ENCODE measurements around the gene TBXAS1. TPM values are rescaled to one million over a fixed set of nuclear protein-coding genes. Genes with fewer than 3 reads are reported as not detected.

The TBXAS1 gene
- total RNA-seq, 1 donor from 2014 or later = not detected

DNA sequence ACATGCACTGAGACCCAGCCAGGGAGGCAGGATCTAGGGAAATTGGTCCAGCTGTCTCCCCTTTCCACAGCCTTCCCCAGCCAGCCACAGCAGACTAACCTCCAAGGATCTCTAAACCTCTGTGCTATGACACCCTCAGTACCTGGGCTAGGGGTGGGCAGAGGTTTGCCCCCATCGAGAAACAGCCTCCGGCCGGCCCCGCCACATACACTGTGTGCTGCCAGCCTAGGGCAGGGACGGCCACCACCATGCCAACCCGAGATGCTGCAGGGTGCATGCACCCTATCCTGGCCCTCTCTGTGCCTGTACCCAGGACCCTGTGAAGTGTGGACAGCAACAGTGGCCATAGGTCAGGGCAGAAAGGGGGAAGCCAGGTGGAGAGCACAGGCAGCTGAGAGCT is 175.6 kb downstream of the TBXAS1 start:
- Mint-ChIP-seq H3K27me3 (ENCODE audit: unreplicated experiment) (peaks cover 2% of the 10 kb centered on the region), H3K27ac (ENCODE audit: unreplicated experiment) (no peak overlapping the region), H3K36me3 (ENCODE audit: unreplicated experiment) (no peaks in the 10 kb centered on the region), H3K4me3 (ENCODE audit: unreplicated experiment) (no peak overlapping the region), H3K9me3 (ENCODE audit: unreplicated experiment) (peaks cover 5% of the 10 kb centered on the region), H3K4me1 (ENCODE audit: low read depth, unreplicated experiment) (no peaks in the 10 kb centered on the region)
- no peak for TF ChIP-seq CTCF (IDR thresholded peaks at IDR 0.05; ENCODE audit: partially characterized antibody, unreplicated experiment)
- DNase-seq = no peak

- no peaks in the 10 kb centered on the region for H3K36me3 Mint-ChIP-seq (ENCODE audit: unreplicated experiment)
- DNase-seq = no peak
- TF ChIP-seq CTCF (IDR thresholded peaks at IDR 0.05; ENCODE audit: partially characterized antibody, unreplicated experiment) = no peak
- H3K4me3 Mint-ChIP-seq (ENCODE audit: unreplicated experiment) = no peak overlapping the region
- H3K27ac Mint-ChIP-seq (ENCODE audit: unreplicated experiment) = no peak overlapping the region
- H3K9me3 Mint-ChIP-seq (ENCODE audit: unreplicated experiment) = peaks cover 5% of the 10 kb centered on the region
- H3K4me1 Mint-ChIP-seq (ENCODE audit: low read depth, unreplicated experiment) = no peaks in the 10 kb centered on the region
- peaks cover 2% of the 10 kb centered on the region for H3K27me3 Mint-ChIP-seq (ENCODE audit: unreplicated experiment)
Measured at GRCh38 chr7:140005341-140005740, 176.3 kb downstream of the TBXAS1 start.

DNA sequence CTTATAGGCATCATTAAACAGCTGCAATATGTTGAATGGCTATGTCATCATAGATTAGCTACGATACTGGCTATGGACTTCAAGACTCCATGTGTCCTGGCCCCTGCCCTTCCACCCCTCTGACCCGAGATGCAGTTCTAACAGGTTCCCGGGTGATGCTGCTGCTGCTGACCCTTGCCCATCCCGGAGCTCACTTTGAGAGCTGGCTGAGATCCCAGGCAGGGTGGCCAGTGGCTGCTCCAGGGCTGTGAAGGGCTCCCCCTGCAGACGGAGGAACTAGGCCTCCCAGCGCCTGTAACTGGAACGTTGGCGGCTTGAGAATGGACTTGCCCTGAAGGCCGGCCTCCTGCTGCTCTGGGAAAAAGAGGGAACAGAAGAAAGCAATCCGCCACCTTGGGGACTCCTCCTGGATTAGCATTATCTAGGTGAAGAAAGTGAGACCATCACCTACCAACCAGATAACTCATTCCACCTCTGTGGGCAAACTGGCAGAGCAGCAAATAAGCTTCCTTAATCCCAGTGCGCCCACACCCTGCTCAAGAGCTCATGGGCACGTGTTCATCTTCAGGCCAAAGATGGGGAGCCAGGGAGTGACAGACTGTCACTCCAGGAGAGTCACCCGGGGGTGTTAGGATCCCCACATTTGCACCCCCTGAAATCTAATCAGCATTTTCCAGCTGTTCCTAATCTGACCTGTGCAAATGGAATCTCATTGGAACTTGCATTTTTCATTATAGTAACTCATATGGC is 176.9 kb downstream of the TBXAS1 start:
- no peak overlapping the region for H3K4me3 Mint-ChIP-seq (ENCODE audit: unreplicated experiment)
- TF ChIP-seq CTCF (IDR thresholded peaks at IDR 0.05; ENCODE audit: partially characterized antibody, unreplicated experiment) = no peak
- H3K36me3 Mint-ChIP-seq (ENCODE audit: unreplicated experiment) = no peaks in the 10 kb centered on the region
- peaks cover 2% of the 10 kb centered on the region for H3K27me3 Mint-ChIP-seq (ENCODE audit: unreplicated experiment)
- H3K4me1 Mint-ChIP-seq (ENCODE audit: low read depth, unreplicated experiment) = no peaks in the 10 kb centered on the region
- H3K27ac Mint-ChIP-seq (ENCODE audit: unreplicated experiment) = no peak overlapping the region
- peak; percentile 61 for DNase-seq
- H3K9me3 Mint-ChIP-seq (ENCODE audit: unreplicated experiment) = peaks cover 5% of the 10 kb centered on the region

GRCh38 chr7:140006600-140006999 is 177.5 kb downstream of the TBXAS1 start:
- Mint-ChIP-seq H3K4me3 (ENCODE audit: unreplicated experiment) (no peak overlapping the region), H3K4me1 (ENCODE audit: low read depth, unreplicated experiment) (no peaks in the 10 kb centered on the region), H3K9me3 (ENCODE audit: unreplicated experiment) (peaks cover 5% of the 10 kb centered on the region), H3K27me3 (ENCODE audit: unreplicated experiment) (peaks cover 2% of the 10 kb centered on the region), H3K36me3 (ENCODE audit: unreplicated experiment) (no peaks in the 10 kb centered on the region), H3K27ac (ENCODE audit: unreplicated experiment) (no peak overlapping the region)
- TF ChIP-seq CTCF (IDR thresholded peaks at IDR 0.05; ENCODE audit: partially characterized antibody, unreplicated experiment) = no peak
- no peak for DNase-seq

DNA sequence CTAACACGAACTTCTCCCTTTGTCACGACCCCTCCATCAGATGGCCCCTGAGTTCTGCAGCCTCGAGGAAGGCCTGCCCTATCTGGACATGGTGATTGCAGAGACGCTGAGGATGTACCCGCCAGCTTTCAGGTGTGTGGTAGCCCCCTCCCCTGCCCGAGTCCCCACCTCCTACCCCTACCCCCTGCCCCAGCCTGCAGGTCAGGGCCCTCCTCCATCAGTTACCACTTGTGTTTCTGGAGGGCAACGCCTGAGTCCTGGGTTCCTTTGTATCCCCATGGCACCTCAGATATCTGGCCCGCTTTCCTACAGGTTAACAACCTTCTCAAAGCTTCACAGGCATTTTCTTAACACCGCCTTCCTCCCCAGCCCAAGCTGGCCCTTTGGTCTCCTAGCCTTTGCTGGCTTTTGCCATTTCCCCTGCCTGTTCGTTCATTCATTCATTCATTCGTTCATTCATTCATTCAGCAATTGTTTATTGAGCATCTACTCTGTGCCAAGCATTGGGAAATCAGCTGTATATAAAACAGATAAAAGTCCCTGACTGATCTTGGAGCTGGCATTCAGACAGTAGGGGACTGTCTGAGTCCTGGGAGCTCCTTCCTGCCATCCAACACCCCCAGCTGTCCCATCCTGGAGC is 178.1 kb downstream of the TBXAS1 start:
- Mint-ChIP-seq H3K36me3 (ENCODE audit: unreplicated experiment) (no peaks in the 10 kb centered on the region), H3K27me3 (ENCODE audit: unreplicated experiment) (peaks cover 2% of the 10 kb centered on the region), H3K27ac (ENCODE audit: unreplicated experiment) (no peak overlapping the region), H3K4me1 (ENCODE audit: low read depth, unreplicated experiment) (no peaks in the 10 kb centered on the region), H3K9me3 (ENCODE audit: unreplicated experiment) (peaks cover 4% of the 10 kb centered on the region), H3K4me3 (ENCODE audit: unreplicated experiment) (no peak overlapping the region)
- no peak for TF ChIP-seq CTCF (IDR thresholded peaks at IDR 0.05; ENCODE audit: partially characterized antibody, unreplicated experiment)
- DNase-seq = no peak

Data from glutamatergic neuron (in vitro differentiated cells).